Kidney (tissue), 14 donors: ENCODE data around the gene ZNF446. TPM values are rescaled to one million over a fixed set of nuclear protein-coding genes. Genes with fewer than 3 reads are reported as not detected.
A peak's percentile ranks its signal among the peaks of the same experiment; 100 is the strongest.

Experiments used
- DNase-seq, 5 donors: peaks; one replicate each; pipeline ENCODE4 v3.0.0-alpha.2; 2013 to 2020
- FAIRE-seq: peaks from 2 replicates; lab custom pipeline; 2012; peaks lifted over from hg19 to GRCh38; lab: Jason Lieb, UNC
- H3K27ac ChIP-seq, 2 donors: one replicate each; pipeline ENCODE4 v1.7.0; 2013; ENCODE audit warnings: low read depth in 2 of 2, low read length in 2 of 2, inconsistent platforms in 1 of 2
- H3K27me3 ChIP-seq: one replicate; pipeline ENCODE4 v1.7.1; 2013; ENCODE audit warnings: low read length, inconsistent platforms; ENCODE audit not compliant: control insufficient read depth, insufficient read depth
- H3K36me3 ChIP-seq, 3 donors: one replicate each; pipeline versions ENCODE4 v1.7.0 to v1.7.1; 2013; ENCODE audit warnings: low read length in 3 of 3, control low read depth in 1 of 3, inconsistent platforms in 1 of 3; ENCODE audit not compliant: insufficient read depth in 3 of 3, control insufficient read depth in 2 of 3
- H3K4me1 ChIP-seq, 3 donors: one replicate each; pipeline versions ENCODE4 v1.7.0 to v1.7.1; 2013; ENCODE audit warnings: low read length in 3 of 3, inconsistent platforms in 1 of 3, low read depth in 1 of 3; ENCODE audit not compliant: control insufficient read depth in 2 of 3, insufficient read depth in 2 of 3
- H3K4me3 ChIP-seq, 3 donors: one replicate each; pipeline versions ENCODE4 v1.7.0 to v1.8.1; 2013; ENCODE audit warnings: low read length in 3 of 3, control low read depth in 1 of 3, inconsistent platforms in 1 of 3
- H3K9ac ChIP-seq, 3 donors: one replicate each; pipeline versions ENCODE4 v1.7.0 to v1.7.1; 2013; ENCODE audit warnings: low read length in 3 of 3, control low read depth in 1 of 3, inconsistent platforms in 1 of 3
- H3K9me3 ChIP-seq, 3 donors: one replicate each; pipeline versions ENCODE4 v1.7.0 to v1.7.1; 2013; ENCODE audit warnings: low read length in 3 of 3, control low read depth in 1 of 3, inconsistent platforms in 1 of 3; ENCODE audit not compliant: control insufficient read depth in 2 of 3, insufficient read depth in 1 of 3
- intact Hi-C: fragments of 100-400 bp; cut with DNase I; formaldehyde crosslinking; loops from one replicate; pipeline ENCODE4 v1.11.1; 2022
- polyA plus RNA-seq: library from polyadenylated mRNA; stranded (reverse); fragments of 350-450 nt; fragmentation: Illumina TruSeq; extraction: RNeasy Lipid Tissue Mini Kit (QIAGEN cat#74804); gene quantifications from one replicate; pipeline ENCODE4 v1.2.3, GENCODE V29; 2014; ENCODE audit warnings: low read depth, low replicate concordance; ENCODE audit not compliant: insufficient read depth
- total RNA-seq: library from RNA; stranded (reverse); fragmentation: NEBNext Ultra II Directional; extraction: Animal tissue kit (Norgen Biotek cat#: 25700); gene quantifications from one replicate; pipeline ENCODE4 v1.2.1, GENCODE V29; 2021
- TF ChIP-seq, protein P1 (sequence below): IDR thresholded peaks from 3 replicates; pipeline ENCODE4 v1.5.1; 2012; ENCODE audit warnings: mild to moderate bottlenecking, moderate library complexity, borderline replicate concordance; ENCODE audit not compliant: insufficient read depth; ENCODE audit errors: extremely low read depth
- donor health status: control.
- donor health status: control.
- donor health status: control.
- donor health status: control.
- donor health status: control.
- donor health status: DM: yes; HTN: yes; CAD: no.
- donor health status: Normal renal cell carcinoma (clear cell type).

The ZNF446 gene
- total and polyA plus RNA-seq, 2 donors from 2014 or later, result 12.6 to 13.3 TPM

DNA sequence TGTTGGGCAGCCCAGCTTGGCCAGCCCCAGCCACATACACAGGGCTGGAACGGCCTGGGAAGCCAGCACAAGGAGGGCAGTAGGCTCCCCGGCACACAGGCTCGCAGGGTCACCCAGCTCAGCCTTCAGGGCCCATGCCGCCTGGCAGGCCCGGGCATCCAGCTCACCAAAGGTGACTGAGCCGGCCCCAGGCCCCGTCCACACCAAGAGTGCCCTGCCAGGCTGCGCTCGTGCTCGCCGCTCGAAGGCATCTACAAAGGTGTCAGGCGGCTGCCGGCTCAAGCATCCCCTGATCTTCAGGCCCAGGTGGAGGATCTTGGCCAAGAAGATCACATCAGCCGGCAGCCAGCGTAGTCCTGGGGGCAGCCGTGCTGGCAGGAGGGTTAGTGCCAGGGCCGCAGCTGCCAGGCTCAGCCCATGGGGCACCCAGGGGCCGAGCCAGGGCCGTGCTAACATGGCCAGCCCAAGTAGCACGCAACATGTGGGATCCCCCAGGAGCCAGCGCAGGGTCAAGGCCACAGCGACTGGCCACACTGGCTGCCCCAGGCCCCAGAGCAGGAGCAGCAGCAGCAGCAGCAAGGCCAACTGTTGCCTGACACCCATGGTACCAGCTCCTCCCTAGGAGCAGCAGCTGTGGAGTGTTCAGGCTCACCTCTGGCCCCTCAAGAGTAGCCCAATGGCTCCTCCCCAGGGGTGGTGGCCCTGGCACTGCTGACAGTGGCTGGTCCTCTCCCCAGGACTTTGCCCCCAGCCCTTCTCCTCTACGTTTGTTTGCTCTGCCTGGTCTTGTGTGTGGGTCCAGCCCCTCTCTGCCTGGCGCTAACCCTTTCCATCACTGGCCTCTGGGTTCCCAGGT is 35.4 kb downstream of the ZNF446 start, which contains the start of gene SLC27A5:
TSS of gene SLC27A5 (minus strand) at position 640 of the 856 bp plus-strand sequence. CDS start at position 603, 37 bp downstream.
- H3K9me3 ChIP-seq, result no peaks in the 10 kb centered on the region
- TF ChIP-seq, protein P1, sequence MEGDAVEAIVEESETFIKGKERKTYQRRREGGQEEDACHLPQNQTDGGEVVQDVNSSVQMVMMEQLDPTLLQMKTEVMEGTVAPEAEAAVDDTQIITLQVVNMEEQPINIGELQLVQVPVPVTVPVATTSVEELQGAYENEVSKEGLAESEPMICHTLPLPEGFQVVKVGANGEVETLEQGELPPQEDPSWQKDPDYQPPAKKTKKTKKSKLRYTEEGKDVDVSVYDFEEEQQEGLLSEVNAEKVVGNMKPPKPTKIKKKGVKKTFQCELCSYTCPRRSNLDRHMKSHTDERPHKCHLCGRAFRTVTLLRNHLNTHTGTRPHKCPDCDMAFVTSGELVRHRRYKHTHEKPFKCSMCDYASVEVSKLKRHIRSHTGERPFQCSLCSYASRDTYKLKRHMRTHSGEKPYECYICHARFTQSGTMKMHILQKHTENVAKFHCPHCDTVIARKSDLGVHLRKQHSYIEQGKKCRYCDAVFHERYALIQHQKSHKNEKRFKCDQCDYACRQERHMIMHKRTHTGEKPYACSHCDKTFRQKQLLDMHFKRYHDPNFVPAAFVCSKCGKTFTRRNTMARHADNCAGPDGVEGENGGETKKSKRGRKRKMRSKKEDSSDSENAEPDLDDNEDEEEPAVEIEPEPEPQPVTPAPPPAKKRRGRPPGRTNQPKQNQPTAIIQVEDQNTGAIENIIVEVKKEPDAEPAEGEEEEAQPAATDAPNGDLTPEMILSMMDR, result no peak
- peak in 2 of 5 donors; percentile 45 to 76 for DNase-seq
- no peaks in the 10 kb centered on the region for H3K27me3 ChIP-seq
- no peak for FAIRE-seq
- H3K36me3 ChIP-seq, result peaks cover 0 to 5% (median under 1%) of the 10 kb centered on the region in 3 donors
- H3K27ac ChIP-seq, result no peak within 1 kb of the TSS
- peaks cover 0 to 16% (median 0%) of the 10 kb centered on the region in 3 donors for H3K4me1 ChIP-seq
- intact Hi-C loops, result no loop called here
- no peak within 1 kb of the TSS for H3K9ac ChIP-seq
- H3K4me3 ChIP-seq, result no peak within 1 kb of the TSS

DNA sequence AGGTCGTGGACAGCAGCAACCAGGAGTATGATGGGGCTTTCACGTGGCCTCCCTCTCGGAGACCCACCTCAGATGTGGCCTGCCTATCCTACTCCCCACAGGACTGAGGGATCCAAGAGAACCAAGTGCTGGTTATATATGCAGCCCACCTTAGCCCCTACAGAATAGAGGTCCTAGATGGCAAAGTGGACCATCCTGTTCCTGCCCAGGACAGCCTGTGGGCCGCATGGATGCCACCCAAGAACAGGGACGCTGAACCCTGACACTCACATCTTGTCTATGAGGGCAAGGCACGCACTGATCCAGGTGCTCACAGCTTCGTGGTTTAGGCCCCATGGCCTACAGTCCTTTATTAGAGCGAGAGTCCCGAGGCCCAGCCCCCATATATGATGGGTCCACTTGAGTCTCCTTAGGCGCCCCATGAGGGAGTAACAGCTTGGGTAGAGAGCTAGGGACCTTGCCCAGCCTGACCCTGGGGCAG is 37.1 kb downstream of the ZNF446 start:
- Histone ChIP-seq H3K36me3 (peaks cover 0 to 10% (median 7%) of the 10 kb centered on the region in 3 donors), H3K4me3 (no peak overlapping the region), H3K27ac (peak overlapping the region in 1 of 2 donors; percentile 74), H3K9me3 (no peaks in the 10 kb centered on the region), H3K27me3 (no peaks in the 10 kb centered on the region), H3K9ac (peak overlapping the region in 1 of 3 donors; percentile 65), H3K4me1 (peaks cover under 1 to 23% (median 3%) of the 10 kb centered on the region in 3 donors)
- DNase-seq (peak in 1 of 5 donors; percentile 42), FAIRE-seq (no peak)
- TF ChIP-seq, protein P1, result no peak
- intact Hi-C loops, result no loop called here

DNA sequence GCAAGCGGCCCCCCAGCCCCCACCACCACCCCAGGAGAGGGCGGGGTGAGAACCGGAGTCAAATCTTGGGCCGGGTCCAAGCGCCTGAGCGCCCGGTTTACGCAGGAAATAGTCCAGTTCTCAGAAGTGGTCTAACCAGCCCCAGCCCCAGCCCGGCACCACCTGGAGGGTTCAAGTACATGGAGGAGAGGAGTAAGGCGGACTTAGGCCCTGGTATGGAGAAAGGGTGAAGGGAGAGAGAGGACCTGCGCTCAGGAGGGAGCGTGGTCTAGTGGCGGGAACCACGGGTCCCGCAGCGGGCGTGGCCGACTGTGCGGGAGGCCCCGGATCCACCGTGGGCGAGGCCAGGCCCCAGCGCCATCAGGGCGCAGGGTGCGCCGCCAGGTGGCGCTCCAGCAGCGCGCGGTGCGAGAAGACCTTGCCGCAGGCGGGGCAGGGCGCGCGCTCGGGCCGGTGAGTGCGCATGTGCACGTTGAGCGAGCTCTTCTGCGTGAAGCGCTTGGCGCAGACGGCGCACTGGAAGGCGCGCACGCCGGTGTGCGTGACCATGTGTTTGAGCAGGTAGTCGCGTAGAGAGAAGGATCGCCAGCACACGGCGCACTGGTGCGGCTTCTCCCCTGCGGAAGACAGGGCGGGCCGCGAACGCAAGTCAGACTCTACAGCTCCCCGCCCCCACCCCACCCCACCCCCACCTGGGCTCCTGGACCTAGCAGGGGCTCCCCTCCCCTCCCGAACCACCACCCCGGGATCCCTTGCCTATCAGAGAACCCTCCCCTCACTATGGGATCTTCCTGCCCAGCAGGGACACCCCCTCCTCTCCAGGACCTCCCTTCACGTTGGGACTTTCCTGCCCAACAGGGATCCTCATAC is 37.8 kb downstream of the ZNF446 start:
- H3K9ac ChIP-seq, result peak overlapping the region in 2 of 3 donors; percentile 29 to 65
- FAIRE-seq (no peak), DNase-seq (peak; percentile 91 to 96 (median 94))
- no peaks in the 10 kb centered on the region for H3K9me3 ChIP-seq
- peak overlapping the region; percentile 51 to 61 (median 54) for H3K4me3 ChIP-seq
- TF ChIP-seq, protein P1, result peak; percentile 90
- peaks cover 4 to 29% (median 7%) of the 10 kb centered on the region in 3 donors for H3K4me1 ChIP-seq
- intact Hi-C loops, result no loop called here
- H3K27me3 ChIP-seq, result no peaks in the 10 kb centered on the region
- H3K36me3 ChIP-seq, result peaks cover 0 to 10% (median 7%) of the 10 kb centered on the region in 3 donors
- H3K27ac ChIP-seq, result peak overlapping the region; percentile 50 to 74
